T-cell (primary cell): Measurements from ENCODE around the gene SLCO3A1. TPM values are rescaled to one million over a fixed set of nuclear protein-coding genes. Genes with fewer than 3 reads are reported as not detected.

Experiments used
- ATAC-seq, 4 experiments: fragments of 200-7000 bp in 3 of 4; fragments of 150-1000 bp in 1 of 4; cut with Tn5 transposase; replicated peaks in 1 of 4; 1 replicate in 3 of 4; 2 replicates in 1 of 4; pipeline ENCODE4 v1.10.0; 2021; ENCODE audit warnings: moderate library complexity in 3 of 4, mild to moderate bottlenecking in 2 of 4, moderate number of reproducible peaks in 1 of 4
- CTCF ChIA-PET, 2 donors: fragments of 300-600 bp; sonication (Branson Sonifier 250); formaldehyde crosslinking; loops; one replicate each; lab custom pipeline; 2022; ENCODE audit warnings: antibody characterized with exemption in 2 of 2; lab: Charles Lee
- POLR2A ChIA-PET, 2 donors: fragments of 300-600 bp; sonication (Branson Sonifier 250); formaldehyde crosslinking; loops; one replicate each; lab custom pipeline; 2022; ENCODE audit warnings: antibody characterized with exemption in 2 of 2; lab: Charles Lee
- DNase-seq, 35 experiments: peaks; one replicate each; pipeline versions ENCODE4 v3.0.0 to v3.0.0-alpha.2; 2013 to 2023
- H3K27ac ChIP-seq: one replicate; pipeline ENCODE4 v1.5.1; 2013; ENCODE audit warnings: low read length
- H3K27me3 ChIP-seq, 2 experiments: replicated peaks in 1 of 2; 1 replicate in 1 of 2; 2 replicates in 1 of 2; pipeline versions ENCODE4 v1.6.1 to v1.7.0; 2013; ENCODE audit warnings: low read length in 1 of 2, mixed read lengths in 1 of 2; ENCODE audit not compliant: control insufficient read depth in 2 of 2, insufficient read depth in 2 of 2; ENCODE audit errors: extremely low read depth in 1 of 2
- H3K36me3 ChIP-seq, 2 donors: 1 replicate in 1 of 2; 2 replicates in 1 of 2; pipeline versions ENCODE4 v1.6.1 to v1.7.0; 2013; ENCODE audit warnings: low read length in 1 of 2; ENCODE audit not compliant: control insufficient read depth in 2 of 2, insufficient read depth in 1 of 2; ENCODE audit errors: extremely low read depth in 1 of 2
- H3K4me1 ChIP-seq, 2 experiments: 1 replicate in 1 of 2; 2 replicates in 1 of 2; pipeline versions ENCODE4 v1.6.1 to v1.7.0; 2013; ENCODE audit warnings: low read length in 2 of 2, mixed read lengths in 1 of 2; ENCODE audit not compliant: insufficient read depth in 2 of 2, control insufficient read depth in 1 of 2; ENCODE audit errors: extremely low read depth in 1 of 2
- H3K4me3 ChIP-seq, 2 donors: 1 replicate in 1 of 2; 2 replicates in 1 of 2; pipeline versions ENCODE4 v1.5.1 to v1.7.0; 2013; ENCODE audit warnings: mild to moderate bottlenecking in 2 of 2, low read length in 1 of 2, moderate library complexity in 1 of 2; ENCODE audit not compliant: control insufficient read depth in 1 of 2; ENCODE audit errors: extremely low read depth in 1 of 2
- H3K9me3 ChIP-seq: 2 replicates; pipeline ENCODE4 v1.7.0; 2013
- H3K27ac Mint-ChIP-seq, 2 donors: one replicate each; pipeline ENCODE4 v1.8.0; 2020 to 2021; ENCODE audit warnings: mild to moderate bottlenecking in 2 of 2, mixed read lengths in 2 of 2
- H3K27me3 Mint-ChIP-seq, 2 donors: one replicate each; pipeline ENCODE4 v1.8.0; 2021 to 2022; ENCODE audit warnings: mixed read lengths in 2 of 2
- H3K36me3 Mint-ChIP-seq: one replicate; pipeline ENCODE4 v1.8.0; 2021; ENCODE audit warnings: mixed read lengths
- H3K4me1 Mint-ChIP-seq, 3 donors: one replicate each; pipeline ENCODE4 v1.8.0; 2020 to 2022; ENCODE audit warnings: mixed read lengths in 3 of 3, mild to moderate bottlenecking in 1 of 3
- H3K4me3 Mint-ChIP-seq, 3 donors: one replicate each; pipeline ENCODE4 v1.8.0; 2020 to 2022; ENCODE audit warnings: mild to moderate bottlenecking in 3 of 3, mixed read lengths in 3 of 3, moderate library complexity in 3 of 3
- H3K9me3 Mint-ChIP-seq, 3 donors: one replicate each; pipeline ENCODE4 v1.8.0; 2020 to 2022; ENCODE audit warnings: mixed read lengths in 3 of 3
- WGBS: methylation state at CpG from one replicate; pipeline ENCODE4 v1.1.5; 2013; ENCODE audit warnings: missing lambda C conversion rate; ENCODE audit not compliant: insufficient coverage; 5-methylcytosine and 5-hydroxymethylcytosine counted together
- total RNA-seq, 35 experiments: library from RNA in 6 of 35; stranded (reverse) in 6 of 35; fragments of 120-200 nt in 1 of 35; gene quantifications; one replicate each; pipeline versions ENCODE4 v1.2.1 to v1.2.4 and lab custom pipeline; 2013 to 2026

Gene SLCO3A1
- total RNA-seq, 5 donors from 2014 or later (not counting 1 experiment from before 2014, with no cell fraction given), result 26.2 to 52.2 (median 38.7) TPM

DNA sequence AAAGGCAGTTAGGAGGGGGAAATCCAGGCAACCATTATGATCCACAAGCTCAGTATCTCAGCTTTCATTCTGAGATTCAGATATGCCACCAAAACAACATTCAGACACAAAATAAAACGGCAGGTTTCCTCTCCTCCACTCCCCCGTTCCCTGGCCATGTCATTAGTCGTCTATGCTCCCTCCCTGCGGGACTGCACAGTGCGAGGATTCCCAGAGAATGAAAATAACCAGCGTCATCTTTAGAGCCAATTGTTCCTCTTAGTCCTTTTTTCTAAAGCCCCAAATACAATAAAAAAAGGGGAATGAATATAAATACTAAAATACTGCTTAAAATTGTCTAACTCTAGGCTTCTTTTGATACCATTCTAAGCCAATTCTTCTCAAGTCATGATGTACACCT, 7.8 kb upstream of the SLCO3A1 start:
- no peaks in the 10 kb centered on the region for H3K36me3 Mint-ChIP-seq
- CTCF ChIA-PET, result interaction anchor here in 1 of 2 donors (0.8 to 2.2 kb wide), 2 partner anchors 96 to 233 kb away, joined by 4 to 7 read pairs; no protein-coding TSS in a partner anchor
- H3K4me1 Mint-ChIP-seq, result peaks cover 9 to 18% (median 13%) of the 10 kb centered on the region in 3 donors
- H3K4me3 ChIP-seq, result no peak overlapping the region
- H3K27ac ChIP-seq, result no peak overlapping the region
- H3K9me3 ChIP-seq, result no peaks in the 10 kb centered on the region
- DNase-seq (no peak), ATAC-seq (no peak)
- peaks cover 16 to 21% of the 10 kb centered on the region in 2 donors for H3K27me3 Mint-ChIP-seq
- peaks cover 0 to 13% of the 10 kb centered on the region in 2 experiments for H3K27me3 ChIP-seq
- no peak overlapping the region for H3K4me3 Mint-ChIP-seq
- peaks cover 5 to 7% of the 10 kb centered on the region in 2 experiments for H3K4me1 ChIP-seq
- WGBS, result 75% methylated on average over 4 of the region's 6 CpGs
- H3K27ac Mint-ChIP-seq, result no peak overlapping the region
- H3K9me3 Mint-ChIP-seq, result peaks cover 0 to 4% (median 0%) of the 10 kb centered on the region in 3 donors
- H3K36me3 ChIP-seq, result no peaks in the 10 kb centered on the region
- POLR2A ChIA-PET, result interaction anchor here in 1 of 2 donors (0.7 kb wide), 1 partner anchor 1669 kb away, joined by 23 read pairs; no protein-coding TSS in a partner anchor

GRCh38 chr15:91849180-91849579, 4.3 kb upstream of the SLCO3A1 start:
- DNase-seq, result no peak
- H3K4me3 ChIP-seq, result no peak overlapping the region
- no peaks in the 10 kb centered on the region for H3K36me3 ChIP-seq
- Mint-ChIP-seq H3K4me1 (peaks cover 21 to 33% (median 27%) of the 10 kb centered on the region in 3 donors), H3K27me3 (peaks cover 6 to 11% of the 10 kb centered on the region in 2 donors), H3K36me3 (no peaks in the 10 kb centered on the region), H3K9me3 (no peaks in the 10 kb centered on the region), H3K27ac (peak overlapping the region in 1 of 2 donors; percentile 82), H3K4me3 (peak overlapping the region in 1 of 3 donors; percentile 53)
- no peaks in the 10 kb centered on the region for H3K9me3 ChIP-seq
- CTCF ChIA-PET, result interaction anchor here (0.6 to 2.5 kb wide), 11 partner anchors 9 to 244 kb away, joined by 3 to 12 read pairs (median 5); no protein-coding TSS in a partner anchor
- POLR2A ChIA-PET, result interaction anchor here in 1 of 2 donors (0.6 kb wide), 1 partner anchor 304 kb away, joined by 4 read pairs; no protein-coding TSS in a partner anchor
- peaks cover 11 to 21% of the 10 kb centered on the region in 2 experiments for H3K4me1 ChIP-seq
- ATAC-seq, result no peak
- H3K27ac ChIP-seq, result no peak overlapping the region
- peaks cover 0 to 8% of the 10 kb centered on the region in 2 experiments for H3K27me3 ChIP-seq
- no CpG with 5 or more reads among the region's 3 CpGs for WGBS

DNA sequence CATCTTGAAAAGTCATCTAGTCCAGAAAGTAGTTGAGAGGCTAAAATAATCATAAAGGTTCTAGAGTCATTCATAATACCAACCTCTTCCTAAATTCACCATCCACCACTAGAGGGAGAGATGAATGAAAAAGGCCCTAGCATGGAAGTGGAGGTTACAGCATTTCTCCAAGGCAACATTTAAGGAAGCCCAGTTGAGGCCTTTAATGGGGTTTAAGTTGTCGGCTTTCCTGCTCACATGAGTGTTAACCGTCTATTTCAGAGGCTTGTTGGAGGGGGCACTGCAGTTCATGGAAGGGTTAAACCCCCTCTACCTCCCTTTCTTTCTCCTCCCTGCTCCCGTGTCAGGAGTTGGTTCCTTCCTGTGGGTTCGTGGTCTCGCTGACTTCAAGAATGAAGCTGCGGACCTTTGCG, 3.8 kb upstream of the SLCO3A1 start:
- Histone ChIP-seq H3K4me1 (peaks cover 14 to 27% of the 10 kb centered on the region in 2 experiments), H3K4me3 (no peak overlapping the region), H3K27ac (no peak overlapping the region), H3K9me3 (no peaks in the 10 kb centered on the region), H3K27me3 (peaks cover 0 to 8% of the 10 kb centered on the region in 2 experiments), H3K36me3 (no peaks in the 10 kb centered on the region)
- H3K4me3 Mint-ChIP-seq, result peak overlapping the region; percentile 28 to 62 (median 53)
- DNase-seq, result peak in 2 of 35 experiments; percentile 26 to 77
- H3K36me3 Mint-ChIP-seq, result no peaks in the 10 kb centered on the region
- CTCF ChIA-PET, result interaction anchor here (0.6 to 2.5 kb wide), 12 partner anchors 8 to 245 kb away, joined by 3 to 12 read pairs (median 4); no protein-coding TSS in a partner anchor
- no peak for ATAC-seq
- peaks cover 26 to 38% (median 31%) of the 10 kb centered on the region in 3 donors for H3K4me1 Mint-ChIP-seq
- WGBS, result no CpG with 5 or more reads among the region's 7 CpGs
- POLR2A ChIA-PET, result interaction anchor here in 1 of 2 donors (0.6 kb wide), 1 partner anchor 305 kb away, joined by 4 read pairs; no protein-coding TSS in a partner anchor
- peaks cover 3 to 10% of the 10 kb centered on the region in 2 donors for H3K27me3 Mint-ChIP-seq
- peak overlapping the region; percentile 82 for H3K27ac Mint-ChIP-seq
- no peaks in the 10 kb centered on the region for H3K9me3 Mint-ChIP-seq

GRCh38 chr15:91852741-91853510, 582 bp upstream of the SLCO3A1 start:
- Mint-ChIP-seq H3K4me3 (peak overlapping the region; percentile 77 to 86 (median 84)), H3K27ac (peak overlapping the region; percentile 84 to 90), H3K9me3 (no peaks in the 10 kb centered on the region), H3K36me3 (no peaks in the 10 kb centered on the region), H3K27me3 (no peaks in the 10 kb centered on the region), H3K4me1 (peaks cover 58 to 70% (median 63%) of the 10 kb centered on the region in 3 donors)
- Histone ChIP-seq H3K9me3 (no peaks in the 10 kb centered on the region), H3K27ac (peak overlapping the region; percentile 83), H3K36me3 (no peaks in the 10 kb centered on the region), H3K27me3 (no peaks in the 10 kb centered on the region), H3K4me1 (peaks cover 40 to 55% of the 10 kb centered on the region in 2 experiments), H3K4me3 (peak overlapping the region; percentile 77 to 80)
- WGBS, result under 1% methylated on average over 69 of the region's 70 CpGs
- DNase-seq (peak; percentile 39 to 87 (median 67)), ATAC-seq (peak; percentile 67 to 73 (median 69))
- CTCF ChIA-PET, result interaction anchor here in 1 of 2 donors (0.6 to 1.4 kb wide), 4 partner anchors 10 to 224 kb away, joined by 3 to 4 read pairs (median 4); no protein-coding TSS in a partner anchor
- POLR2A ChIA-PET, result no interaction called here

DNA sequence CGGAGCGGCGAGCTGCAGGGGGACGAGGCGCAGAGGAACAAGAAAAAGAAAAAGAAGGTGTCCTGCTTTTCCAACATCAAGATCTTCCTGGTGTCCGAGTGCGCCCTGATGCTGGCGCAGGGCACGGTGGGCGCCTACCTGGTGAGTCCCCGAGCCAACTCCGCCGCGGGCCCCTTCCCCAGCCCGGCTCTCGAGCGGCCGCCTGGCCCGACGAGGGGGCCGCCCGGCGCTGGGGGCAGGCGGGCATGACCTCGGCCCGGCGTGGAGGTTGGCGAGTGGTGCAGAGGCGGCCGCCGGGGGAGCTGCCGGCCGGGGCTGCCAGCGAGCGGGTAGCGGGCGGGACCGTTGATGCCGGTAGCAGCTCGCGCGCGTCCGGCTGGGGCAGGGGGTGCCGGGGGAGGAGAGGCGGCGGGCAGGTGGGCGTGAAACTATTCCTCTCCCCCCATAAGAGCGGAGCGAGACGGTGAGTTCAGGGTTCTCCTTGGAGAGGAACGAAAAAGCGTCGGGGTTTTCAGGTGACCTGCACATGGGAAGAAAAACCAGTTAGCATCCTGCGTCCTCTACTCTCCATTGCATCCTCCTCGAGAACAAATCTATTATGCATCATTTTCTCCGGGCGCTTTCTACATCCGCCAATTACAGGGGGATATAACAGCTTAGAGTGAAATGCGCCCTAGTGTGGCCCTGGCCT, 585 bp downstream of the SLCO3A1 start:
- DNase-seq (peak in 15 of 35 experiments; percentile 13 to 60 (median 35)), ATAC-seq (peak in 3 of 4 experiments; percentile 19 to 37 (median 33))
- 2% methylated on average over 37 of the region's 60 CpGs for WGBS
- Histone ChIP-seq H3K36me3 (no peaks in the 10 kb centered on the region), H3K9me3 (no peaks in the 10 kb centered on the region), H3K4me1 (peaks cover 52 to 62% of the 10 kb centered on the region in 2 experiments), H3K4me3 (peak overlapping the region; percentile 54 to 58), H3K27me3 (no peaks in the 10 kb centered on the region), H3K27ac (peak overlapping the region; percentile 71)
- Mint-ChIP-seq H3K27me3 (no peaks in the 10 kb centered on the region), H3K27ac (peak overlapping the region; percentile 89 to 96), H3K4me3 (peak overlapping the region; percentile 84 to 88 (median 84)), H3K36me3 (no peaks in the 10 kb centered on the region), H3K4me1 (peaks cover 69 to 79% (median 75%) of the 10 kb centered on the region in 3 donors), H3K9me3 (no peaks in the 10 kb centered on the region)
- POLR2A ChIA-PET, result interaction anchor here in 1 of 2 donors (0.6 kb wide), 2 partner anchors 39 to 1961 kb away, joined by 3 to 8 read pairs; no protein-coding TSS in a partner anchor
- CTCF ChIA-PET, result interaction anchor here (0.6 to 1.8 kb wide), 6 partner anchors 11 to 148 kb away, joined by 3 to 8 read pairs (median 4); no protein-coding TSS in a partner anchor
